Measurements from ENCODE around the gene PLIN5.
A peak's percentile ranks its signal among the peaks of the same experiment; 100 is the strongest.

PLIN5 gene

GRCh38 chr19:4482721-4483364 is 52.2 kb downstream of the PLIN5 start:
- TF ChIP-seq, protein P1, sequence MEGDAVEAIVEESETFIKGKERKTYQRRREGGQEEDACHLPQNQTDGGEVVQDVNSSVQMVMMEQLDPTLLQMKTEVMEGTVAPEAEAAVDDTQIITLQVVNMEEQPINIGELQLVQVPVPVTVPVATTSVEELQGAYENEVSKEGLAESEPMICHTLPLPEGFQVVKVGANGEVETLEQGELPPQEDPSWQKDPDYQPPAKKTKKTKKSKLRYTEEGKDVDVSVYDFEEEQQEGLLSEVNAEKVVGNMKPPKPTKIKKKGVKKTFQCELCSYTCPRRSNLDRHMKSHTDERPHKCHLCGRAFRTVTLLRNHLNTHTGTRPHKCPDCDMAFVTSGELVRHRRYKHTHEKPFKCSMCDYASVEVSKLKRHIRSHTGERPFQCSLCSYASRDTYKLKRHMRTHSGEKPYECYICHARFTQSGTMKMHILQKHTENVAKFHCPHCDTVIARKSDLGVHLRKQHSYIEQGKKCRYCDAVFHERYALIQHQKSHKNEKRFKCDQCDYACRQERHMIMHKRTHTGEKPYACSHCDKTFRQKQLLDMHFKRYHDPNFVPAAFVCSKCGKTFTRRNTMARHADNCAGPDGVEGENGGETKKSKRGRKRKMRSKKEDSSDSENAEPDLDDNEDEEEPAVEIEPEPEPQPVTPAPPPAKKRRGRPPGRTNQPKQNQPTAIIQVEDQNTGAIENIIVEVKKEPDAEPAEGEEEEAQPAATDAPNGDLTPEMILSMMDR (IDR thresholded peaks at IDR 0.05; ENCODE audit: control insufficient read depth, extremely low read depth, insufficient read depth), result no peak
- DNase-seq (ENCODE audit: low read depth), result no peak
- H3K4me3 ChIP-seq (ENCODE audit: low read depth, low read length), result no peak overlapping the region

DNA sequence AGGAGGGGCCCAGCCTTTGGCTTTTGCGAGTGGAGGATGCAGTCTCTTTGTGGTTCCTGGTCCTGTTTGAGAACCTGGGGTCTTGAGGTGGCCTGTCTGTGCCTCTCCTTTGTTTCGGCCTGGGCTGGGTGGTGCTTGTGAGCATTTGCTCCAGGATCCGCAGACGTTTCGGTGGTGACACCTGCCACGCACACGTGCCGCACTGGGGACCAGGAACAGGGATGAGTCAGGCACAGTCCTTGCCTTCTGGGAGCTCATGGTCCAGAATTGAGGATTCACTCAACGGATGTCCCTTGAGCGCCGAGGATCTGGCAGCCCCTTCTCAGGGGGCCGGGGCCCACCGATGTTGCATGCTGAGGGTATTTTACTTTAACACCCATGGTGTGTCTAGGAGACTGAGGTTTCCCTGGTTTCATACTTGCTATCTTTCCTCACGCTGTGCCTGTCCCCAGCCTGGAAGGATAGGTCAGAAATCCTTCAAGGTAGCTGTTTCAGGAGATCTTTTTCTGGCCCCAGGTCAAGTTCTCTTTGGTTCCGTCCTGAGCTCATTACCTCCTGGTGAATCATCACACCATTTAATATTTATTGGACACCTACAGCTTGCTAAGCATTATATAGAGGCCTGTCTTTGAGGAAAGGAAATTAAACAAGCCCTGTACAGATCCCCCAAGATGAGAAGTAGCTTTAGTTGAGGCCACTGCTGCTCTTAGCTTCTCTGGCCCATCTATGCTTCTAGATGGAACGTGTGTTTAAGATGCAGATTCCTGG is 57.8 kb downstream of the PLIN5 start:
- no peak for DNase-seq (ENCODE audit: low read depth)
- H3K4me3 ChIP-seq (ENCODE audit: low read depth, low read length), result no peak overlapping the region
- TF ChIP-seq, protein P1 (IDR thresholded peaks at IDR 0.05; ENCODE audit: control insufficient read depth, extremely low read depth, insufficient read depth), result no peak

- H3K4me3 ChIP-seq (ENCODE audit: low read depth, low read length), result no peak overlapping the region
- TF ChIP-seq, protein P1 (IDR thresholded peaks at IDR 0.05; ENCODE audit: control insufficient read depth, extremely low read depth, insufficient read depth), result no peak
- no peak for DNase-seq (ENCODE audit: low read depth)
Measured at GRCh38 chr19:4474514-4475022, 60.5 kb downstream of the PLIN5 start.

DNA sequence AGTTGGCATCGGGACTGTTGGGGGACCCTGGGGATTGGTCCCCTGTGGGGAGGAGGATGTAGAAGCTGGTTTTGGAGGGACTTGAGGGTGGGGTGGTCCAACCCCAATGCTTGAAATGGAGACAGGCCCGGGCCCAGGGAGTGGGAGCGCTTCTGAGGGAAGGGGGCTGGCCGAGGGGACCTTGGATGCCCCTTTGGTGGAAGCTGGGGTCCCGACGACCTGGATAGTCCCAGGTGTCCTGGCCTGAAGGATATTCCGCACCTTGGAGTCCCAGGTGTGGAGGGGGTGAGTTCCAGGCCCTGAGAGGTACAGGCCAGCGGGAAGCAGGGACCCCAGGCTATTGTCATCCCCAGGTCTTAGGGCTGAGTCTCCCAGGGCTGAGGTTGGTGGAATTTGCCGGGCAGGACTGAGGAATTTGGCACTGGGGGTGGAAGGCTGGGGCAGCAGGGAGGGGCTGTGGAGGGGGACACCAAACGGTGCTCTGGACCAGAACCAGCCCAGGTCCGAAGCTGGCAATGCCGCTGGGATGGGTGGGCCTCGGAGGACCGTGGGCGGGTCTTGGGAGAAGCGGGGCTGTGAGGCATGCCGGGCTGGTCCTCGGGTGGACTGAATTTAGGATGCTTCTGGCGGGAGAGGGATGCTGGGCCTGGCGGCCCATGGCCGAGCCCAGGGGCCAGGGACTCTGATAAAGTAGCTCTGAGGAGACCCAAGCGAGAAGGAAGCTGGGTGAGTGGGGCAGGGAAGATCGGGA is 61.1 kb downstream of the PLIN5 start:
- TF ChIP-seq, protein P1 (IDR thresholded peaks at IDR 0.05; ENCODE audit: control insufficient read depth, extremely low read depth, insufficient read depth), result no peak
- H3K4me3 ChIP-seq (ENCODE audit: low read depth, low read length), result peak overlapping the region; percentile 98; the same call in 1 of the 2 replicates
- DNase-seq (ENCODE audit: low read depth), result no peak

GRCh38 chr19:4473011-4473762 is 61.8 kb downstream of the PLIN5 start:
- DNase-seq (ENCODE audit: low read depth), result no peak
- H3K4me3 ChIP-seq (ENCODE audit: low read depth, low read length), result peak overlapping the region; percentile 98
- TF ChIP-seq, protein P1 (IDR thresholded peaks at IDR 0.05; ENCODE audit: control insufficient read depth, extremely low read depth, insufficient read depth), result no peak
